ENCODE results near the gene RPL7A. TPM values are rescaled to one million over a fixed set of nuclear protein-coding genes. Genes with fewer than 3 reads are reported as not detected.
"Not testable (repeated sequence)": the region's sequence is repeated elsewhere in the genome, so short reads cannot be mapped to it uniquely, and the experiment has no call there.

RPL7A gene
- polyA plus RNA-seq (2,394 to 3,298 TPM (median 2,684 TPM) in 3 replicates), polyA minus RNA-seq (1,498 to 3,012 TPM (median 2,133 TPM) in 3 replicates)
- 1,320 TPM for polyA plus RNA-seq (2011; ENCODE audit: low read depth)
- 3,782 and 4,157 TPM in 2 replicates for polyA plus RNA-seq (2011; cell fraction: cytosol; rRNA removed)
- polyA plus RNA-seq (2011; cell fraction: nucleus; rRNA removed): 1,072 and 1,201 TPM in 2 replicates
- polyA plus RNA-seq (2012; ENCODE audit: low replicate concordance): 2,384 and 2,909 TPM in 2 replicates
- 1,283 TPM for polyA minus RNA-seq (2011; cell fraction: cytosol; rRNA and poly(A)+ RNA removed)
- polyA minus RNA-seq (2011; cell fraction: nucleus; rRNA and poly(A)+ RNA removed): 279 and 333 TPM in 2 replicates

- Histone ChIP-seq H3K4me3 (ENCODE audit: control insufficient read depth in 2 of 3, extremely low read depth in 1 of 3, insufficient read depth in 2 of 3, low read depth in 1 of 3, low read length in 3 of 3) (peak within 1 kb of the TSS; percentile 86 to 92 (median 92)), H3K79me2 (ENCODE audit: control insufficient read depth, insufficient read depth, low read length) (peaks cover 45% of the 10 kb centered on the region), H3K36me3 (ENCODE audit: control insufficient read depth in 2 of 2, extremely low read depth in 1 of 2, insufficient read depth in 2 of 2, low read length in 2 of 2) (peaks cover 55 to 61% of the 10 kb centered on the region in 2 experiments), H2AFZ (ENCODE audit: control insufficient read depth, low read length) (peak within 1 kb of the TSS; percentile 68), H3K27ac (ENCODE audit: control insufficient read depth, insufficient read depth, low read length) (peak within 1 kb of the TSS; percentile 97), H3K9me1 (ENCODE audit: control insufficient read depth, extremely low read depth, insufficient read depth, low read length) (no peaks in the 10 kb centered on the region), H4K20me1 (ENCODE audit: control insufficient read depth, extremely low read depth, insufficient read depth, low read length) (peaks cover 13% of the 10 kb centered on the region), H3K9ac (ENCODE audit: control insufficient read depth, extremely low read depth, insufficient read depth, low read length) (peak within 1 kb of the TSS; percentile 97), H3K4me2 (ENCODE audit: control insufficient read depth, extremely low read depth, insufficient read depth, low read depth, low read length) (peak within 1 kb of the TSS; percentile 97), H3K4me1 (ENCODE audit: control insufficient read depth, extremely low read depth, insufficient read depth, low read length) (peaks cover 19% of the 10 kb centered on the region), H3K27me3 (ENCODE audit: control insufficient read depth, extremely low read depth, insufficient read depth, low read length) (no peaks in the 10 kb centered on the region), H3K9me3 (ENCODE audit: control insufficient read depth, low read depth, low read length) (no peaks in the 10 kb centered on the region)
- DNase-seq (ENCODE audit: low read depth, low spot score): peak; percentile 80
- FAIRE-seq: no peak
- TF ChIP-seq EZH2 (IDR thresholded peaks at IDR 0.05; ENCODE audit: low read length) (no peak), CTCF (optimal IDR thresholded peaks at IDR 0.05 in 1 of 3, IDR thresholded peaks at IDR 0.05 in 1 of 3, conservative IDR thresholded peaks at IDR 0.05 in 1 of 3; ENCODE audit: extremely low read depth in 1 of 3, insufficient read depth in 2 of 3, low read length in 3 of 3) (no peak)
- dilution Hi-C loops (cut with MboI; ENCODE audit: extremely low pct_ligation_motif_present, low sequenced_read_pairs): no loop called here
Measured at GRCh38 chr9:133347985-133348717, at the start of gene RPL7A, which contains the start of gene MED22. Gene RPL7A (plus strand): TSS chr9:133348218. CDS start chr9:133348244, 26 bp downstream. Gene MED22 (minus strand): TSS chr9:133348131. CDS start chr9:133346662, 1,469 bp downstream.

- H3K4me3 ChIP-seq (ENCODE audit: control insufficient read depth in 2 of 3, extremely low read depth in 1 of 3, insufficient read depth in 2 of 3, low read depth in 1 of 3, low read length in 3 of 3); H3K27me3 ChIP-seq (ENCODE audit: control insufficient read depth, extremely low read depth, insufficient read depth, low read length); dilution Hi-C loops (cut with MboI; ENCODE audit: extremely low pct_ligation_motif_present, low sequenced_read_pairs); H3K27ac ChIP-seq (ENCODE audit: control insufficient read depth, insufficient read depth, low read length); H3K9me3 ChIP-seq (ENCODE audit: control insufficient read depth, low read depth, low read length); H4K20me1 ChIP-seq (ENCODE audit: control insufficient read depth, extremely low read depth, insufficient read depth, low read length); H2AFZ ChIP-seq (ENCODE audit: control insufficient read depth, low read length); H3K9me1 ChIP-seq (ENCODE audit: control insufficient read depth, extremely low read depth, insufficient read depth, low read length); FAIRE-seq; H3K79me2 ChIP-seq (ENCODE audit: control insufficient read depth, insufficient read depth, low read length); H3K4me1 ChIP-seq (ENCODE audit: control insufficient read depth, extremely low read depth, insufficient read depth, low read length); H3K4me2 ChIP-seq (ENCODE audit: control insufficient read depth, extremely low read depth, insufficient read depth, low read depth, low read length); H3K9ac ChIP-seq (ENCODE audit: control insufficient read depth, extremely low read depth, insufficient read depth, low read length); DNase-seq (ENCODE audit: low read depth, low spot score); H3K36me3 ChIP-seq (ENCODE audit: control insufficient read depth in 2 of 2, extremely low read depth in 1 of 2, insufficient read depth in 2 of 2, low read length in 2 of 2): not testable (repeated sequence)
Measured at GRCh38 chr9:133299996-133300395, 48.0 kb upstream of the RPL7A start.
